HUDEP-2 (cell line): ENCODE measurements around the gene OAF.

Experiments used
- DNase-seq, 76 experiments: peaks; one replicate each; lab custom pipeline; 2025; ENCODE audit not compliant: unreplicated experiment in 76 of 76; lab: John Stamatoyannopoulos, UW

OAF gene

DNA sequence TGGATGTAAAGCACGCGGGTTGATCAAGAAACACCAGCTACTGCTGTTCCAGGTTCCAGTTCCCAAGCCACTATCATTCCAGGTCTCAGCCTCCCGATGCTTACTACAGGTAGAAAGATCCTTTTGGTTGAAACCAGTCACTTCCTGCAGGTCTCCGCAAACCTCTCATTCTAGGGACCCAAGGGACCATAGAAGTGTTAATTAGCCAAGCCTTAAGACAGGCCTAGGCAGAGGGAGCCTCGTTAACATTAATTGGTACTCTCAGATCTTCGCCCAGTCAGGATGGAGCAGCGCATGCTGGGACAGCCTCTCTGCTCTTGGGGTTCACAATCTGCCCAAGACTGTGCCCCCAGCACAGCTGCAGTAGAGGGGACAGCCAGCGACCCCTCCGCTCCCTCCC, 11.2 kb upstream of the OAF start:
- no peak for DNase-seq

DNA sequence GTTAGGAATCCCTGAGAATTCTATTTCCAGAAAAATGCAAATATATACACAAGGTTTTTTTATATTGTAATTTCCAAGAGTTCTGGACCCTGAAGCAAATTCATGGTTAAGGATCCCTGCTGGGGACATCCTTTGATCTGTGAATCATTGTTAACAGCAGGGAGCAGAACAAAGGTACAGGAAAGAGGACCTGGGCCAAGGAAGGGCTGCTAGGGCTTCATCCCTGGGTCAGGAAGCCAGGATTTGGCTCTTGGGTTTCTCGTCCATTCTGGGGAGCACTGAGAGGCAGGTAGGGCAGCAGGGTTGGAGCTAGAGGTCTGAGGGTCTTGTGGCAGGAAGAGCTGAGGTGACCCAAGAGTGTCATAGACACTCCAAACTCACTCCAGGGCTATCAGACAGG, 10.2 kb upstream of the OAF start:
- DNase-seq, result no peak

DNA sequence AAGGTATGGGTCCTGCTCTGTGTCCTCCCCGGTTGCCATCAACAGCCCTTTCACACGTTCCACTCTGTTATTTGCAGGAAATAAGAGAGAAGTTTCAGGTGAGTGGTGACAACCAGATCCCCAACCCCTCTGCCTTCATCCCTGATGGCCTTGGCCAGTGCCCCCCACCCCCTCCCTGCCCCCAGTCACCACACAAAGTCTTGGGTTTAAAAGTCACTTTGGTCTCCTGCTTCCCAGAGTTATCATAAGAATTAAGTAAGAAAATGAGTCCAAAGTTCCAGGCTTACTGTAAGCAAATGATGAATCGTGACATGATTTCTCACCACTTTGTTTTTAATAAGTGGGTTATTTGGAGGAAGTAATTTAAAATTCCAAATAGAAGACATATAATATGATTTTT, 9.2 kb upstream of the OAF start:
- no peak for DNase-seq

DNA sequence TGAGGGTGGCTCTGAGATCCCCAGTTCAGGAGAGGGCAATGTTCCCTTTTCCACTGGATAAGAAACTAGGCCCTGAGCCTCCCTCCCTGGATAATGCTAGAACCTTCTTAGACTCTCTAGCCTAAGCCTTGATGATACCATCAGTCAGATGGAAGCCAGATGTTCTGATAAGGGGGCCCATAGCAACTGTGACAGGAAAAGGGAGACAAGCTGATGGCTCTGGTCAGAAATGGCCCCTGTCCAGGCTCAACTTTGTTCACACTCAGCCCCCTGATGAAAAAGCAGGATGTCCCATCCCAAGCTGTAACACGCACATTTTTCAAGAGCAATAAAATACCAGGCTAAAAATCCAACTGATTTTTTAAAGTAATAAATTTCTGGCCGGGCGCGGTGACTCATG, 7.2 kb upstream of the OAF start:
- no peak for DNase-seq

DNA sequence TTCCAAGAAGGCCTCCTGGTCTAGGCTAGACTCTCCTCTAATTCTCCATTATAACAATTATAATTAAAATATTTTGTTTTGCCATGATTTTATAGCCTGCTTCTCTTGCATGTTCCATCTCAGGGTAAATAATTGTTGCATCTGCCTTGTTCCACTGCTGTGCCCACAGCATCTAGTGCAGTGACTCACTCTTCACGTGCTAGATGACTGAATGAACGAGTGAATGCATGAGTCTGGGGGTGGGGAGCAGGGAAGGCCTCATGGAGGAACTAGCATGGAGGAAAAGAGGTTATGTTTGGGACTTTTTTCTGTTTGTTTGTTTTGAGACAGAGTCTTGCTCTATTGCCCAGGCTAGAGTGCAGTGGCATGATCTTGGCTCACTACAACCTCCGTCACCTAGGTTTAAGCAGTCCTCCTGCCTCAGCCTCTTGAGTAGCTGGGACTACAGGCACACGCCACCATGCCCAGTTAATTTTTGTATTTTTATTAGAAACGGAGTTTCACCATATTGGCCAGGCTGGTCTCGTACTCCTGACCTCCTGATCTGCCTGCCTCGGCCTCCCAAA, 5.2 kb upstream of the OAF start:
- DNase-seq, result no peak

DNA sequence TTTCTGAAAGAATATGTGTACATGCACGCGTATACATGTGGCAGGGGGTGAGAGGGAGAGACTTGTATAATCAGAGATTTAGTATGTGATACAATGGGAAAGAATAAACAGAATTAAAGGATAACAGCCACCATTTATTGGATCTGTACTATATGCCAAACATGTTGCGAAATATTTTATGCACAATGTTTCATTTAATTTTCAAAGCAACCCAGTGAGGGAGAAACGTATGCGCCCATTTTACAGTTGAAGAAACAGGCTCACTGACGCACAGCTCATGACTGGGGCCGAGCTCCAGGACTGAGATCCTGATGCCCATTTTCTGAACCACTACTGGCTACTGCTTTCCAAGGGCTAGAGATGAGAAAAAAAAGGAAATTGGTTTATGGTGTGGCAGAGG, 3.3 kb upstream of the OAF start:
- no peak for DNase-seq

DNA sequence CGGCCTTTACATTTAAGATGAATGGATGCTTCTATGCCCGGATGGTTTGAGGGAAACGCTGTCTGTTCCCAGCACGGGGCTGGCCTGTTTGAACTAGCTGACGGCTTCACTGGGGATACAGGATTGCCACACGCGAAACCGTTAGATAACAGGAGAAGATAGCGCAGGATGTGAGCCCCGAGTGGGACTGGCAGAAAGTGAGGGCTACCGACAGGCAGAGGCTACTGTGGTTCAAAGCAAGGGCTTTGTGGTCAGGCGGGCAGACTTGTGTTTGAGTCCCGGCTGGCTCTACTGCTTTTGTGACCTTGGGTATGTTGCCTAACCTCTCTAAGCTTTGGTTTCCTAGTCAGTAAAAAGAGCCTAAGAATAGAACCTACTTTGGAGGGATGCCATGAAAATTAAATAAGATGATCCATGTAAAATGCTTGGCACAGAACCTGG, 2.8 kb upstream of the OAF start:
- no peak for DNase-seq

DNA sequence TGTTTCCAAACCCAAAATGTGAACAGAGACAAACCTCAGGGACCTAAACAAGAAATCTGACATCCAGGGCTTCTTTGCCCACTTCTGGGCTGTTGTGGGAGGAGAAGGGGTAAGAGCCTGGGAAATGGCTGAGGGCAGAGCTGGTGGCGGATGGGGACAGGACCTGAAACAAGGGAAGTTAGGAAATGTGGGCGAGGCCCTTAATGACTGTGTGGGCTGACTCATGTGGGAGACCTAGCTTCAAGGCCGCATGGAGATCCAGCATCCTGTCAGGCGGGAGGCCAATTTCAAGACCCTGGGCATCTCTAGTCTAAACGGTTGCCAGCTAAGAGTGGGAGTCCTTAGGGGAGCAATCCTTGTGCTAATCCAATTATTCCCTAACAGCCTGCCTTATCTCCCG, 2.1 kb upstream of the OAF start:
- DNase-seq, result no peak

DNA sequence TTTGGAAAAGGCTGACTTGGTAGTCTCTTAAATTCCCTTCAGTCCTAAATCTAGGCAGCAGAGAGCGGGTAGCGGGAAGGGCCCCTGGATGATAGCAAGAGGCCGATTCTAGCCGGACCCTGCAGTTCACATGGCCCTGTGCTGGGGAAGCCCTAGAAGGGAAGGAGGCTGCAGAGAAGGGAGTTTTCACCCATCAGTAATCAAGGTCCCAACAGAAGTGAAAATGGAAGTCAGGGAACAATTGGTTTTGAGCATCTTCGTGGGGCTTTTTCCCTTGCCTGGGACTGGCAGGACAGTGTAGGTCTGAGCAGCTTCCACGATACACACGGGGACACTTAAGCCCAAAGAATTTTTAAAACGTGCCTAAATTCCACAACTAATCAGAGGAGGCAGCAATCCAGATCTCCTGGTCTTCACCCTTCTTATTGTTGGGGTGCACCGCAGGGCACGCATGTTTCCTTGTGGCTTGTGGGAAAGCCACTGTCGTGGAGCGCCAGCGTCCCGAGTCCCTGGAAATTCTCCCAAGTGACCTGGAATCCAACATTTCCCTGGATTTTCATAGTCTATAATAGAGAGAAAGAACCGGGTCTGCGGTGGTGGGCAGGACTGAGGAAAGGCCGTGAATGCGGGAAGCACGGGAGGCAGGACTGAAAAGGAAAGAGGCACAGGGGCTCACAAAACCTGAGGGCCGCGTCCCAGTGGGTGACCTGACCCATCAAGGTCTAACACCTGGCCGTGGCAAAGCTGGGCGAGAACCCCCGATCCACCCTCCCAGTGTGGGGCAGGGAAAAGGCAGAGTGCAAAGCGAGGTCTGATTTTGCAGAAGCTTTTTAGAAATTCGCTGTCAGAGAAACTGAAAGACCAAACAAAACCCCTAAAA, 846 bp upstream of the OAF start:
- DNase-seq, result no peak

DNA sequence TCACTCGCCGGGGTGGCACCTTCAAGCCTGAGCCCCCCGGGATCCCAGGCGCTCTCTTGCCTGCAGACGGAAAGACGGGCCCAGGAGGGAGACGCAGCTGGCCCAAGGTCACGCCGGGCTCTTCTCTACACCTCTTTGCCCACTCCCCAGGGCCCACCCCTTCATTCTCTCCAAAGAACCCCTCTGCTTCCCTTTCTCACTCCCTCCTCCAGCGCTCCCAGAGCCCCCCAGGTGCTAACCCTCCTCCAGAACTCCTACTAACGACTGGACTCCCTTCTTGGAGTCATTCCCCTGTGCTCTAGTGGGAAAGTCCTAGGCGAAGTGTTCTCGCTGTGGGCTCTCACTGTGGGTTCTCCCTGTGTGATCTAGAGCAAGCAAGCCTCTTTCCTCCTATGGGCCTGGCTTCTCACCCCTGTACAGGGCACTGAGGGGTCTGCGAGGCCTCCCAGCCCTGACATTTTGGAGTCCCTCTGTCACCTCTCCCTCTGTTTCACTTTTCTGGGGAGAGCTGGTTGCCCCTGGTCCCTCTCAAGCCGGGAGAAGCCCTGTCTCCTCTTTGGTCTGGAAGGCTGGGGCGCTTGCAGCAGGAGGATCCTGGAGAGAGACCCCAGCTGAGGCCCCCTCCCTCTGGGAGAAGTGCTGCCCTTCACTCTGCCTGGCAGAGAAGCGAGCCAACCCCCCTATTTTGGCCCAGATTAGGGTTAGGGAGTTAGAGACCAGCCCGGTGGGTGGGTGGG, 858 bp downstream of the OAF start:
- DNase-seq, result peak in 3 of 76 experiments; percentile 6 to 19 (median 12)

DNA sequence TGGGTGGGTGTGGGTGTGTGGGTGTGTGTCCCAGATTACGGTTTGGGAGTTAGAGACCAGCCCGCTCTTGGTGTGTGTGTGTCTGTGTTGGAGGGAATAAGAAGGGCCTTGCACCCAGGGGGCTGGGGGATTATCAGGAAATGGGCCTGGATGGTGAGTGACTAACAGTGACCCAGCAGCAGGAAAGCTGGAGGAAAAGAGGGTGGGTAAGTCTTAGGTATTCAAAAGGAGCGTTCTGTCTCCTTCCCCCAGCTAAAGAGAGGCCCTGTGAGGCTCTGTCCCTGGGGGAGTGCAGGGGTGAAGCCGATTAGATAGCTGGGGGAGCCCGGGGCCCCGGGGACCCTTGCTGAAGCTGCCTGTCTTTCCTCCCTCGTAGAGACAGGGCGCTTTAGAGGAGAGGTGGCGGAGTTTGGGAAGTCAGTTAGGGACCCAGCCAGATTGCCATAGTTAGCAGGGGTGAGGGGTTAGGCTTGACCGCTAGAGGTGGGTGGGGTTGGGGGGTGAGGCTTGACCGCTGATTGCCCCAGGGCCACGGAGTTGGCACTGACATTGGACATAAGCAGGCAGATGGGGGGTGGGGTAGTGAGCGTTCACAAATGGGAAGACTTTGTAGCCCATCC, 1.5 kb downstream of the OAF start:
- DNase-seq, result peak in 1 of 76 experiments; percentile 8

DNA sequence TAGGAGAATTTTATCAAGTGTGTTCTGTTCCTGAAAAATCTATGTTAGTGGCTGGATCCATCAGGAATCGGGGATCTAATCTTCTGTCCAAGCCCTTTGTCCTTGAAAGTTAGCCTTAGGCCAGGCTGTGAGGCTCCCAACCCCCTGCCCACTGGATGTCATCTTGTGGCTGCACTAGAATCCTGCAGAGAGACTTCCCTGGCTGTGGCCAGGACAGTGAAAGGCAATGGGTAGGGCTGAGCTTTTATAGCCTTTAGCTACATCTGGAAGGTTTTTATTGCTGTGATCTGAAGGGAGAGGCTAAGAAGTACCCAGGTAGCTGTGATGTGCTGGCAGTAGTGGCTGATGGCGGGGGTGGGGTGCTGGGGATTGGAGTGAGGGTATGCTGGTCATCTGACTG, 2.1 kb downstream of the OAF start:
- no peak for DNase-seq

DNA sequence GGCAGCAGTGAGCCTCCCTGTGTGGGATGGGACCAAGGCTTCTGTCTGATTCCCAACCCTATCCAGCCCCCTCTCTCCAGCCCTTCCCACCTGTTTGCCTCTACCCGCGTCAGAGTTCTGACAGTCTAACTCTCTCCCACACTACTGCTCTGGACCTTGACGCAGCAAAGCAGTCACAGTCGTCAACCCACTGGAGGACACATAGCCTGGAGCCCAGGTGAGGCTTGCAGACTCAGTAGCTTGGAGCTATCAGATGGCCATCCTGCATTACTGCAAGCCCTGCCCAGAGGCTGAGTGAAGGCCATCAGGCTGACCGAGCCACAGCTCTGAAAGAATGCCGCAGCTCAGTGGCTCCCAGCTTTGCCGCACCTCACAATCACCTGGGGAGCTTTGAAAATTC, 3.7 kb downstream of the OAF start:
- no peak for DNase-seq

DNA sequence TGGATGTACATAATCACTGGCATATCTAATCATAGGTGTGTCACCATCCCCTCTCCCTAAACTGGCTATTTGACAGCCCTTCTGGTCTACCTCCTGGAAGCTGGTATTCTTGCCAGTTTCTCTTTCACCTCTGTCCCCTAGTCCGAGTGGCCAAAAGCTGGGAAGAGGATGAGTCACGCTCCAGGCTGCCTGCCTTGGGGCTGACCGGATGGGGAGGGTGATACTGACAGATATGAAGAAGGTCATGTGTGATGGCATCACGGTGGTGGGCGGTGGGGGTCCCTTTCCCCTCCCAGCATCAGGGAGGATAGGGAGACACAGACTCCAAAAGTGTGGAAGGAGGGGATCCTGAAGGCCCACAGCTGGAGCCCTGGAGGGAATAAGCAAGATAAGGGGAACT, 4.8 kb downstream of the OAF start:
- no peak for DNase-seq

DNA sequence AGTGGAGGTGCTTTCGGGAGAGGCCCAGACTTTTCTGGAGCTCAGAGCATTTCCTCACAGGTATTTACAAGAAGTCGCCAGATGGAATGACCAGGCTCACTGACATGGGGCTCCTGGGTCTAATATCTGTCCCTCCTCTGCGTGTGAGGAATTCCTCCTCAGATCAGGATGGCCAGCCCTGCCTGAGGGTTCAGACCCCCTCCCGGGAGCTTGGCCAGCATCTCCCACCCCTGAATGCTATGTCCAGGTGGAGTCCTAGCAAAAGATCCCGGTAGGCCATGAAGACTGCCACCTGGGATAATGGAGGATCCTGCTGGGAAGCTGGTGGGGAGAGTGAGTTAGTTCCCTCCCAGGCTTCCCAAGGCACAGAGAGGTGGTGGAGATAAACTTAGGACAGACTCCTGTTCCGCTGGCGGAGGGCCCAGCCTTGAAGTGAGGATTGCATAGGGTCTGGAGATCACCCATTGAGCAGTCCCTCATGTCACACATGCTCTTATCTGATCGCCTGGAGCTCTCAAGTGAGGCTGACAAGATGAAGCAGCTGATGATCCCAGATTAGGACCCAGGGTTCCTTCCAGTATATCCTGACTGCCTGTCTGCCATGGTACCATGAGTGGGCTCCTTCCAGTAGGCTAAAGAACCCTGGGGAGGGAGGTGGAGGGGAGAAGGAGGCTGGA, 5.7 kb downstream of the OAF start:
- peak in 2 of 76 experiments; percentile 6 to 16 for DNase-seq

DNA sequence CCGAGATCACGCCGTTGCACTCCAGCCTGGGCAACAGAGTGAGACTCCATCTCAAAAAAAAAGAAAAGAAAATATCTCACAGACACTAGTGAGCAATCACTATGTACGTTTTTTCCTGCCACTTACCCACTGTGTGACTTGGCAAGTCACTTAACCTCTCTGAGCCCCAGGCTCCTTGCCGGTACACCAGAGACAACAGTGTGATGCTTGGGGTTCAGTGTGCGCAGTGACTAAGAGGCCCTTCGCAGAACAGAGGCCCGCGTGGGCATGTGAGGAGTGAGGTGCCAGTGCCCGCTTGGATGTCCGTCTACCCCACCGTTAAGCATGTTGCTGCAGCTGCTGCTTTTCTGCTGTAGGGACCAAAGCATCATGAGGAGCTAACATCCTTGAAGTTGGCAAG, 6.7 kb downstream of the OAF start:
- DNase-seq, result no peak

DNA sequence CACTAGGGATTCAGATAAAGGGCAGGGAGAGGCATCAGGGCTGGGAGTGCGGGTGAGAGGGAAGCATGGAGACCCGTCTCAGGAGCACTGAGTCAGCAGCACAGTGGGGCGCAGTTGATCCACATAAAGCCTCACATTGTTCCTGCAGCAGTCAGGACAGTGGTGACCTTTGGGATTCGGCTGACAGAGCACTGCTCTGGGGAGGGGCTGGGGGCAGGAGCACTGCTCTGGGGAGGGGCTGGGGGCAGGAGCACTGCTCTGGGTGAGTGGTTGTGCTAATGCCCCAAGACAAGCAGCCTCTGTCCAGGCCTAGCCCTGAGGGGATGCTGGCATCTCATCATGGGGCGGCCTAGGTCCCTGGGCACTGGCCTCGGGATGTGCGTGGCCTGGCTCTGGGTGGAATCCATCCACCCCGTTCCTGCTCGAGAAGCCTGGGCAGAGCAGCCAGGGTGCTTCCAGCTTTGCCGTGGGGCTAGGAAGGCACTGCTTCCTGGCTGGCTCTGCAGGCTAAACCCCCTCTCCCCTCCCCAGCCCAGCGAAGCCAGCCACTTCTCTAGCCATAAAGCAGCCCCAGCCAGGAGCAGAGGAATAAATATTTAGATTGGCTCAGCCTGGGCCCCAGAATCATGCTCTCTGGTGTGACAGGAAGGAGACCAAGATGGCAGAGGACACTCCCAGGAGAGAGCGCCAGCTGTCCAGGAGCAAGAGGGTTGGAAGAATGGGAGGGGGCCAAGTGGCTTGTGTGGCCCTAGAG, 7.3 kb downstream of the OAF start:
- no peak for DNase-seq

DNA sequence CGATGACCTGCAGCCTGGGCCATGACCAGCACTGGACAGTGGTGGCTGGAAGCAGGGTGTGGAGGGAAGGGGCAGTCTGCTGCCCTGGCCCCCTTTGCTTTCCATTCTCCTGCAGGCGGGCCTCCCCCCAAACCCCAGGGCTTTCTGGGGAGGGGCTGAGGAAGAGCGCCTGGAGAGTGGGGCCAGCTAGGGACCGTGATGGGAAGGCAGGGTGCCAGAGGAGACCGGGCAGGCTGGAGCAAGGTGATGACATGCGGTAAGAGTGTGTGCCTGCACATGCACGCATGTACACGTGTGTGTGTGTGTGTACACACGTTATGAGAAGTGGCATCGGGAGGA, 7.8 kb downstream of the OAF start:
- DNase-seq, result no peak

DNA sequence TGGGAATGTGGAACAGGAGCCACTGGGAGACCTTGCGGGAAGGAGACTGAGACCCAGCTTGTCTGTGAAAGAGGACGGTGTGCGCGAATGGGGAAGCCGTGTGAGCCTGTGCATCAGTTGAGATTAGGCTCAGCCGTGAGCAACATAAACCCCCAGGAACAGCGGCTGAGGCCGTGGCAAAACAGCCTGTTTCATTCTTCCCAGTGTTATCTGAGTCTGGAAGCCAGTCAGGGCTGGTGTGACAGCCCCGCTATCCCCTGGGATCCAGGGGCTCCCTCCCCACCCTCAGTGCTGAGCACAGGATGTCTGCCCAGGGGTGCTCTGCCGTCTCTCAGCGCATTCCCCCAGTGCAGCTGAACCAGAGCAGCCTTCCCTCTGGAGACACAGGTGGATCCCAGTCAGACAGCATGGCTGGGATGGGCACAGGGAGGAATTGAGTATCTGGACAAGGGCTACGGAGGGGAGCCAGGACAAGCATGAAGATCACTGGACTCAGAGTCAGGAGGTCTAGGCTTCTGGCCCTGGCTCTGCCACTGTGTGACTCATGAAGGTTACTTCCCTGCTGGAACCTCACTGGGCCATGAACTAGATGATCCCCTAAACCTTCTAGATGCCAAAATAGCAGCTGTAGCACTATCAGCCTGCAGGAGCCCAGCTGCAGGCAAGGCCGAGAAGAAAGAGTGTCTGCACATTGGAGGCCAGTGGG, 8.6 kb downstream of the OAF start:
- DNase-seq, result no peak
